ENCODE results near the gene HELB.
A peak's percentile ranks its signal among the peaks of the same experiment; 100 is the strongest.
"Not testable (repeated sequence)": the region's sequence is repeated elsewhere in the genome, so short reads cannot be mapped to it uniquely, and the experiment has no call there.

The HELB gene

GRCh38 chr12:66303316-66303804 lies 1.1 kb downstream of the HELB start:
- not testable (repeated sequence) for DNase-seq (ENCODE audit: low spot score)

GRCh38 chr12:66304296-66304900 lies 2.1 kb downstream of the HELB start:
- DNase-seq (ENCODE audit: low spot score) = no peak

GRCh38 chr12:66309606-66310005 lies 7.3 kb downstream of the HELB start:
- DNase-seq (ENCODE audit: low spot score) = no peak

GRCh38 chr12:66312189-66312588 lies 9.9 kb downstream of the HELB start:
- DNase-seq (ENCODE audit: low spot score) = no peak

GRCh38 chr12:66314278-66314677 lies 12.0 kb downstream of the HELB start:
- no peak for DNase-seq (ENCODE audit: low spot score)

- DNase-seq (ENCODE audit: low spot score) = no peak
Measured at GRCh38 chr12:66319266-66319954, 17.1 kb downstream of the HELB start.

- DNase-seq (ENCODE audit: low spot score) = no peak
Measured at GRCh38 chr12:66320996-66321395, 18.7 kb downstream of the HELB start.

GRCh38 chr12:66321435-66321834 lies 19.1 kb downstream of the HELB start:
- DNase-seq (ENCODE audit: low spot score) = no peak

- DNase-seq (ENCODE audit: low spot score) = no peak
Measured at GRCh38 chr12:66323017-66323416, 20.7 kb downstream of the HELB start.

- no peak for DNase-seq (ENCODE audit: low spot score)
Measured at GRCh38 chr12:66329941-66330340, 27.6 kb downstream of the HELB start.

GRCh38 chr12:66331016-66331415 lies 28.7 kb downstream of the HELB start:
- DNase-seq (ENCODE audit: low spot score) = no peak

- no peak for DNase-seq (ENCODE audit: low spot score)
Measured at GRCh38 chr12:66331814-66332213, 29.5 kb downstream of the HELB start.

- DNase-seq (ENCODE audit: low spot score) = no peak
Measured at GRCh38 chr12:66335746-66336145, 33.5 kb downstream of the HELB start.

GRCh38 chr12:66337381-66338010 lies 35.2 kb downstream of the HELB start:
- DNase-seq (ENCODE audit: low spot score) = no peak

- no peak for DNase-seq (ENCODE audit: low spot score)
Measured at GRCh38 chr12:66340131-66340530, 37.8 kb downstream of the HELB start.

GRCh38 chr12:66341126-66341525 lies 38.8 kb downstream of the HELB start:
- DNase-seq (ENCODE audit: low spot score) = no peak

GRCh38 chr12:66345212-66345611 lies 42.9 kb downstream of the HELB start:
- no peak for DNase-seq (ENCODE audit: low spot score)

- no peak for DNase-seq (ENCODE audit: low spot score)
Measured at GRCh38 chr12:66345956-66346355, 43.7 kb downstream of the HELB start.

- no peak for DNase-seq (ENCODE audit: low spot score)
Measured at GRCh38 chr12:66351301-66351700, 49.0 kb downstream of the HELB start.

- DNase-seq (ENCODE audit: low spot score) = peak; percentile 18
Measured at GRCh38 chr12:66352197-66352596, 49.9 kb downstream of the HELB start.

GRCh38 chr12:66352899-66353298 lies 50.6 kb downstream of the HELB start:
- no peak for DNase-seq (ENCODE audit: low spot score)

GRCh38 chr12:66354291-66354690 lies 52.0 kb downstream of the HELB start:
- no peak for DNase-seq (ENCODE audit: low spot score)

GRCh38 chr12:66359300-66359699 lies 57.0 kb downstream of the HELB start:
- DNase-seq (ENCODE audit: low spot score) = no peak
